Endothelial cell of umbilical vein (primary cell): Measurements from ENCODE around the gene ITIH6. TPM values are rescaled to one million over a fixed set of nuclear protein-coding genes. Genes with fewer than 3 reads are reported as not detected.

ENCODE experiments used
- BruUV-seq: library from RNA; stranded (reverse); fragments of 400-500 nt; replicated peaks from 2 replicates; lab custom pipeline; 2021; lab: Mats Ljungman, UMichigan
- CTCF ChIA-PET: fragments of 300-600, 350-600 bp; sonication (Branson Sonifier 250); formaldehyde crosslinking; loops from one replicate; lab custom pipeline; 2021; ENCODE audit warnings: antibody characterized with exemption, inconsistent platforms; lab: Charles Lee
- POLR2A ChIA-PET: fragments of 300-600, 350-600 bp; sonication (Branson Sonifier 250); formaldehyde crosslinking; loops from one replicate; lab custom pipeline; 2021; ENCODE audit warnings: antibody characterized with exemption, inconsistent platforms; lab: Charles Lee
- DNase-seq: peaks from one replicate; pipeline ENCODE4 v3.0.0-alpha.2; 2011; ENCODE audit warnings: low read depth, low spot score
- FAIRE-seq: peaks from 2 replicates; lab custom pipeline; 2011; peaks lifted over from hg19 to GRCh38; lab: Jason Lieb, UNC
- H2AFZ ChIP-seq: 2 replicates; pipeline ENCODE4 v1.6.0; 2012; ENCODE audit warnings: low read depth, low read length, control low read depth, inconsistent platforms
- H3K27ac ChIP-seq: 2 replicates; pipeline ENCODE4 v1.5.1; 2011; ENCODE audit warnings: low read depth, mild to moderate bottlenecking, control low read depth, low read length, moderate library complexity; ENCODE audit not compliant: insufficient read depth
- H3K27me3 ChIP-seq, 2 experiments: 2 replicates each; pipeline versions ENCODE4 v1.6.0 to v1.6.1; 2011; ENCODE audit warnings: low read length in 2 of 2, mixed read lengths in 1 of 2; ENCODE audit not compliant: control insufficient read depth in 2 of 2, insufficient read depth in 2 of 2
- H3K36me3 ChIP-seq, 2 experiments: 2 replicates in 1 of 2; 3 replicates in 1 of 2; pipeline ENCODE4 v1.5.1; 2011; ENCODE audit warnings: low read length in 2 of 2, mild to moderate bottlenecking in 1 of 2, moderate library complexity in 1 of 2; ENCODE audit not compliant: control insufficient read depth in 2 of 2, insufficient read depth in 2 of 2; ENCODE audit errors: extremely low read depth in 1 of 2
- H3K4me1 ChIP-seq: 3 replicates; pipeline ENCODE4 v1.5.1; 2011; ENCODE audit warnings: mild to moderate bottlenecking, low read length; ENCODE audit not compliant: control insufficient read depth, insufficient read depth; ENCODE audit errors: extremely low read depth
- H3K4me2 ChIP-seq: 2 replicates; pipeline ENCODE4 v1.6.1; 2011; ENCODE audit warnings: low read length, control low read depth, mixed read lengths; ENCODE audit not compliant: insufficient read depth
- H3K4me3 ChIP-seq, 3 experiments: fragments of 200-600 bp in 1 of 3; sonication (generic), shearing (Covaris generic) in 1 of 3; replicated peaks in 1 of 3; 2 replicates each; pipeline ENCODE4 v1.5.1; 2011 to 2016; ENCODE audit warnings: control low read depth in 3 of 3, low read length in 3 of 3, mild to moderate bottlenecking in 2 of 3, inconsistent platforms in 1 of 3, low read depth in 1 of 3, moderate library complexity in 1 of 3; ENCODE audit not compliant: insufficient read depth in 1 of 3
- H3K79me2 ChIP-seq: 2 replicates; pipeline ENCODE4 v1.6.0; 2012; ENCODE audit warnings: low read length, inconsistent platforms; ENCODE audit not compliant: control insufficient read depth, insufficient read depth
- H3K9ac ChIP-seq: replicated peaks from 2 replicates; pipeline ENCODE3; 2011; ENCODE audit warnings: low read length, control low read depth; ENCODE audit not compliant: insufficient read depth; ENCODE audit errors: extremely low read depth
- H3K9me1 ChIP-seq: replicated peaks from 3 replicates; pipeline ENCODE4 v1.6.0; 2011; ENCODE audit warnings: mild to moderate bottlenecking, low read length; ENCODE audit not compliant: control insufficient read depth, insufficient read depth; ENCODE audit errors: extremely low read depth
- H3K9me3 ChIP-seq: replicated peaks from 2 replicates; pipeline ENCODE4 v1.5.1; 2012; ENCODE audit warnings: low read length, inconsistent platforms; ENCODE audit not compliant: control insufficient read depth, insufficient read depth
- H4K20me1 ChIP-seq: replicated peaks from 2 replicates; pipeline ENCODE3; 2011; ENCODE audit warnings: mild to moderate bottlenecking, low read length; ENCODE audit not compliant: control insufficient read depth, insufficient read depth; ENCODE audit errors: extremely low read depth
- CTCF ChIP-seq, 2 donors: IDR thresholded peaks; 1 replicate in 1 of 2; 2 replicates in 1 of 2; pipeline ENCODE4 v1.5.1; 2011; ENCODE audit warnings: low read length in 2 of 2, mild to moderate bottlenecking in 2 of 2, moderate library complexity in 2 of 2, control low read depth in 1 of 2, inconsistent platforms in 1 of 2, low read depth in 1 of 2; ENCODE audit not compliant: insufficient read depth in 1 of 2; ENCODE audit errors: extremely low read depth in 1 of 2
- EZH2 ChIP-seq: IDR thresholded peaks from 2 replicates; pipeline ENCODE4 v1.6.1; 2012; ENCODE audit warnings: borderline replicate concordance, low read depth, mild to moderate bottlenecking, moderate library complexity, low read length, inconsistent platforms; ENCODE audit not compliant: severe bottlenecking
- FOS ChIP-seq: IDR thresholded peaks from 2 replicates; pipeline ENCODE4 v1.6.1; 2011; ENCODE audit warnings: mild to moderate bottlenecking, low read length, moderate library complexity, borderline replicate concordance; ENCODE audit not compliant: insufficient read depth
- GATA2 ChIP-seq: IDR thresholded peaks from 2 replicates; pipeline ENCODE4 v1.7.0; 2011; ENCODE audit warnings: low read depth, mild to moderate bottlenecking, moderate library complexity, mixed read lengths, low read length; ENCODE audit not compliant: insufficient read length, insufficient read depth
- JUN ChIP-seq: IDR thresholded peaks from 2 replicates; pipeline ENCODE4 v1.6.1; 2011; ENCODE audit warnings: borderline replicate concordance, low read depth; ENCODE audit not compliant: insufficient read length, insufficient read depth
- MAX ChIP-seq: IDR thresholded peaks from 2 replicates; pipeline ENCODE4 v1.6.1; 2011; ENCODE audit not compliant: insufficient read depth, insufficient read length
- MYC ChIP-seq: IDR thresholded peaks from one replicate; pipeline ENCODE4 v1.6.1; 2011; ENCODE audit warnings: mild to moderate bottlenecking, low read depth, low read length
- POLR2A ChIP-seq: IDR thresholded peaks from 2 replicates; pipeline ENCODE4 v1.6.1; 2012; ENCODE audit warnings: low read depth, mild to moderate bottlenecking, control low read depth, low read length
- POLR2AphosphoS5 ChIP-seq: IDR thresholded peaks from 2 replicates; pipeline ENCODE4 v1.6.1; 2012; ENCODE audit warnings: low read depth, mild to moderate bottlenecking, control low read depth, low read length, moderate library complexity; ENCODE audit not compliant: insufficient read depth
- dilution Hi-C: fragments of 300-500 bp; cut with MboI; formaldehyde crosslinking; loops from one replicate; pipeline ENCODE4 v1.15.0; 2019; ENCODE audit warnings: low sequenced_read_pairs; ENCODE audit not compliant: extremely low pct_ligation_motif_present
- intact Hi-C: fragments of 100-400 bp; cut with micrococcal nuclease; formaldehyde crosslinking; loops from one replicate; pipeline ENCODE4 v1.10.0; 2022
- polyA plus RNA-seq, 4 experiments: library from polyadenylated mRNA; depleted of rRNA in 3 of 4; stranded (reverse) in 3 of 4; unstranded in 1 of 4; fragments of >200 nt; gene quantifications; 2 replicates each; pipeline versions ENCODE4 v1.2.1 to v1.2.3, GENCODE V29; 2011 to 2012; ENCODE audit warnings: missing spikeins in 1 of 4
- total RNA-seq: library from RNA; stranded (reverse); gene quantifications from 2 replicates; pipeline ENCODE4 v1.2.3, GENCODE V29; 2021

Gene ITIH6
- total and polyA plus RNA-seq, 2 donors (not counting 3 experiments of a cell fraction or from before 2014, with no cell fraction given) = not detected

DNA sequence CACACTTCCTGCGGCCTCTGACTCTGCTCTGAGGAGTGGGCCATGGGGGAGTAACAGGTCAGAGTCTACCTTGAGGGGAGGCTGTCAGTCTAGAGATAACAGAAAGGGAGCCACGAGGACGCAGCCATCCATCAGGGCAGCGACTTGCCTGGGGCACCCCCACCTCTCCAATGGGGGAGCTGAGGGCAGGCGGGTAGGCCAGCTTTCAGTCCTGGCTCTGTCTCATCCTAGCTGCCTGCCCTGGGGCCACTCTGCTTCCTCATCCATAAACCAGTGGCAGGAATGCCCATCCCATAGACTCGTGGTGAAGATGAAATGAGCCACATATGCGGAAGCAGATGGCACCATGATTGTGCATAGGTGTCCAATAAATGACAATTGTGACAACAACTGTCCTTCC lies 22.7 kb upstream of the ITIH6 start:
- ChIA-PET CTCF (no interaction called here), POLR2A (no interaction called here)
- FAIRE-seq = no peak
- Histone ChIP-seq H3K4me1 (no peaks in the 10 kb centered on the region), H2AFZ (no peak overlapping the region), H3K4me3 (no peak overlapping the region), H3K27ac (no peak overlapping the region), H3K79me2 (no peaks in the 10 kb centered on the region), H4K20me1 (no peaks in the 10 kb centered on the region), H3K9me3 (no peaks in the 10 kb centered on the region), H3K9me1 (no peaks in the 10 kb centered on the region), H3K27me3 (no peaks in the 10 kb centered on the region), H3K9ac (no peak overlapping the region), H3K4me2 (no peak overlapping the region), H3K36me3 (peaks cover 2% of the 10 kb centered on the region in 2 experiments)
- no TSS peak for BruUV-seq
- TF ChIP-seq FOS (no peak), MYC (no peak), MAX (no peak), POLR2A (no peak), JUN (no peak), EZH2 (no peak), POLR2AphosphoS5 (no peak), GATA2 (no peak), CTCF (IDR thresholded peaks at IDR 0.05; ENCODE audit: extremely low read depth in 1 of 2, insufficient read depth in 1 of 2, low read depth in 1 of 2, low read length in 2 of 2) (no peak)
- intact Hi-C loops (no loop called here), dilution Hi-C loops (no loop called here)
- no peak for DNase-seq
